T-helper 22 cell (primary cell): Measurements from ENCODE around the gene MAML3.

ENCODE experiments used
- DNase-seq: peaks from one replicate; pipeline ENCODE4 v3.0.0-alpha.2; 2020; ENCODE audit warnings: low read depth

The MAML3 gene

DNA sequence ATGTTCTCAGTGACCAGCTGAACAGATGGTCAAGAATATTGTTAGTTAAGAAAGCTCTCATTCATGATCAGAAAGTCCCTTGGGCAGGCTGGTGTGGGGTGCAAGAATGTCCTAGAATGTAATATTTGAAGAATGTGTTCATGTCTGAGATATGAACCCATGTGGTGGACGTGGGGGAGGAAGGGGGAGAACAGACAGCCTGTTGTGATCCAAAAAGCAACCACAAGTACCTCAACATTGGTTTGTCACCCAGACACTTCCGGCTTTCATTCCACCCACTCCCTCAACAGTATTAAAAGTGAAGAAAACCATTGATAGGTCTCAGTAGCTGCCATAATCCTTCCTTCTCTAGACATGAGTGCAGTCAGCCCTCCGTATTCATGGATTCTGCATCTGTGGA lies 82.2 kb downstream of the MAML3 start:
- peak; percentile 37 for DNase-seq

DNA sequence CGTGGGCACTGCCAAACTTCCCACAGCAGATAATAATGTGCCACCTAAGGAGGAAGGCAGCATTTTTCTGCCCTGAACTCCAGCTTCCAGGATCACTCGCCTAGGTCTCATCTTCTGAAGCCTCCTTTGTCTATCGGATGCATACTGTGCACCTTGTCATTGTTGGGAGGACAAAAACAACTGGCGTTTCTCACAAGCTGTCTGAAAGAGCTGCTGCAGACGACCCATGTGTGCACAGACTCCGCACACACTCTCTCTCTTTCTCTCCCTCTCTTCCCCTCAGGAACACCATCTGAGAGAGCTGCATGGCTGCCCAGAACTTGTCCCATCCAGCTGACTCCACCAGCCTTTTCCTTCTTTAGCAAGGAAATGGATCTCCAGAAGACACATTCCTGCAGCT lies 83.0 kb downstream of the MAML3 start:
- DNase-seq: no peak

DNA sequence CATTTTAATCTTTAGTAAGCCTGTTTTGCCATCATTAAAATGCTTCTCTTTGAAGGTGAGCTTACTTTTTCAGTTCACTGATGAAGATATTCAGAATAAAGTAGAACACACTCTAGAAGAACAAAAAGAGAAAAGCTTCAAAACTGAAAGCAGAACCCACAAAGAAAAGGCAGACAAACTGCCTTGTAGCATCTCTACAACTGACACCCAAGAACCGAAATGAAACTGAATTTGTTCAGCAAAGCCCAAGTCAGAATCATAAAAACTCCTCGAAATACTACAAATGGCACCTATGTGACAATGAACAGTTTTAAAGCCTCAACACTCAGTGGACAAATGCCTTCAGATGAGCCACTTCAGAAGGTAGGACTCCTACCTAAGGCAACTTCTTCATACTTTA lies 83.6 kb downstream of the MAML3 start:
- DNase-seq: no peak

DNA sequence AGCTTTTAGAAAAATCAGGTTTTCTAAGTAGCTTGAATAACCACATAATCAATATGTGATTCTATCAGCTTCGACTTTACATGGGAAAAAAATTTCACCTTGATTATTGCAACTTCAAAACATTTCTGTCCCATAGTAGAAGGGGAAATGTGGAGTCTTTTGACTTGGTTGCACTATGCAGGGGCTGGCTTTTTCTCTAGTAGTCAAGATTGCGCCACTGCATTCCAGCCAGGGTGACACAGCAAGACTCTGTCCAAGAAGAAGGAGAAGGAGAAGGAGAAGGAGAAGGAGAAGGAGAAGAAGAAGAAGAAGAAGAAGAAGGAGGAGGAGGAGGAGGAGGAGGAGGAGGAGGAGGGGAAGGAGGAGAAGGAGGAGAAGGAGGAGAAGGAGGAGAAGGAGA lies 84.9 kb downstream of the MAML3 start:
- no peak for DNase-seq

DNA sequence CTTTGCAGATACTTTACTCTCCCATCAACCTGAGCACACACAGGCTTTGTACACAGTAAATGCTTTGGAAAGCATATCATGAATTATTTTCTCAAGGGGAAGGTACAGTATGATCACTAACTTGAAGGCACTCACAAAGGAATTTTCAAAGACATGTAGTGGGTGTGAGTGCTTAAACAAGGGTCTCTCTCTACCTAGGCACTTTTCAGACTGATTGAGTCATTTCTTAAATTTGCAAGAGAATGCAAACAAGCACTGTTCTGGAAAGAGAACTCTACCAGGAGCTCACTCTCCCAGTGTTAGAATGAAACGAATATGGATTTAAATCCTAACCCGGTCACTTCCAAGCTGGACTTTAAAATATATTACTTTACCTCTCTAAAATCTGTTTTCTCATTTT lies 85.7 kb downstream of the MAML3 start:
- DNase-seq: no peak

DNA sequence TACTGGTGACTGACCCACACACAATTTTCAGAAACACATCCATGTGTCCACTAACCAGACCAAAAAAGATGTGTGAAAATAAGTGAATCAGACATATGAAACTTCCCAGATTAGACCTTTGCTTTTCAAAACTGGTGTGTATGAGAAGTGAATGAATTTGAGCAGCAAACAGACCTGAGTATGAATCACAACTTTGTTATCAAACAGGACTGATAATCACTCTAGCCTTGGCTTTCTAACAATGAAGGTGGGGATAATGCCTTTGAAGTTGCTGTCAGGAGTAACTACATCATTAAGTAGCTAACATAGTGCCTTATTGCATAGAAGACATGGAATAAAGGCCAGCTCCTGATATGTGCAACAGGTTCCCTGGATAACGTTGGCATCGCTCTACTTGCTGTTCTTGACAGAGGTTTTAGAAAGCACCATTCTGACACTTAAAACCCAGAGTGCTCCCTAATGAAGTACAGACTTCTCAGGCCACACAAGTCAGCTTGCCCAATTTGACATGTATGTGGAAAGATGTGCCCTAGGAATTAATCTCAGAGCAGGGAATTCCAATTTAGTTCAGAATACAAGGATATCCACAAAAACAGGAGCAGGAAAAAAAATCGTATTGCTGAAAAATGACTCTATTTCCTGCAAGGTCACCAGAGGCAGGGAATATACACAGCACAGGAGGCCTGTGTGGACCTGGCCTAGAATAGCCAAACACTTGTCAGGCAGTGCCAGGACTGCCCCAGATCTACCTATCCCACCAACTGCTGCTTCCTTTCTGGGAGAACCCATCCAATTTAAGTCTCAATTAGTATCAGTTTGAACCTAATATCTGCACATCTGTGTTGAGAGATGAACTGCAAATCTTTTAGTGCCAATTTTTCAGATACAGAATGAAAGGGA lies 87.7 kb downstream of the MAML3 start:
- DNase-seq: no peak

DNA sequence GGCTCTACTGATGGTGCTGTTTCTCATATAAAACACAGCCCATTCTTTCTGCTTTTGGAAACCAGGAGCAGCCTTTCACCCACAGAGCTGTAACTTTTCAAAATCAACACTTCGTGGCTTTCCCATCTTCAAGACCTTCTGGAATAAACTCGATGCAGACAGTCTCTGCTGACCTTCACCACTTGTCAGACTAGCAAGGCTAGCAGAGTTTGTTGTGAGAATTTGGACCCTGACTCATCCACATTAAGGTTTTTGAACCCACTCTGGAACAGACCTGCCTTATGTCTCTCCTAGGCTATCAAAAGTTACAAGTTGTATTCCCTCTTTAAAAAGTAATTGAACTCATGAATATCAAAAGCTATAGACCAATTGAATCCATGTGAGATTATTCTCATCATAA lies 88.6 kb downstream of the MAML3 start:
- DNase-seq: no peak

DNA sequence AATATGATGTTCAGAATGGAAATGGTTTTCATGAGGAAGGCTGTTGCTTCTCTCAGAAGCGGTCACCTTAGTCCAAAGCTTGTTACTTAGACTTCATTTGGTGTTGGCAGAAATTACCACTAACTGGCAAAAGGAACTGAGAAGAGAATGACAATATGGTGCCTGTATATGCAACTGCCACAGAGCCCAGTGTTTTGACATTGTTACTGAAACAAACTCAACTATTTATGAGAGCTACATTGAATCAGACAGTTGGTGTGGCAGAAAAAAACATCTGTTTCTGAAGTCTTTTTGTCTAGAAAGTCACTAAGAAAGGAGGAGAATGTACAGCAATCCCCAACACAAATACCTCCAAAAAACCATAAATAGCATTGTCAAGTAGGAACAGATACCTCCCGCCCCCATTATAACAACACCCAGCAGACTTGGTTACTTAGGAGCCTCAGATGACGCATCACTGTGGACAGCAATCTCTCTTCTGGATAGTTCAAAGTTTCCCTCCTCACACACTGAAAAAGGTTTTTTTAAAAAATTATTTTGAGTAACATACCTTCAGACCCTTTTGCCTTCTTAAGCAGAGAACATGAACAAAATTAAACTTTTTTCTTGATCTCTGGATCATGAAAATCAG lies 92.2 kb downstream of the MAML3 start:
- no peak for DNase-seq

DNA sequence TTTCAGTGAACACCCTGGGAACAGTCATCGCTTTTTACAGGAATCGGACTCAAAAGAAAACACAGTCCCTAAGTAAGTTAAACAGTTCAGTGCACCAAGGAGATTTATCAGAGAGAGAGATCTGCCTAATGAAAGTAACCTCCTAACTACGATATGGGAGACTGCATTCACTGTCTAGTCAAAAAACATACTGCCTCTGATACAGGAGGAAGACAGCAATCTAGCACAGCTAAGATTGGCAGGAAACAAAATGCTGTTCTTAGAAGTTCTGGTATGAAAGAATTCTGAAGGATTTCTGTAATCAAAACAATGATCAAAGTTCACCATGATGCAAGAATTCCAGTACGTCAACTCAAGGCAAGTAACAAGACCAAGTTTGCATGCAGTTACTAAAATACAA lies 92.8 kb downstream of the MAML3 start:
- DNase-seq: no peak

DNA sequence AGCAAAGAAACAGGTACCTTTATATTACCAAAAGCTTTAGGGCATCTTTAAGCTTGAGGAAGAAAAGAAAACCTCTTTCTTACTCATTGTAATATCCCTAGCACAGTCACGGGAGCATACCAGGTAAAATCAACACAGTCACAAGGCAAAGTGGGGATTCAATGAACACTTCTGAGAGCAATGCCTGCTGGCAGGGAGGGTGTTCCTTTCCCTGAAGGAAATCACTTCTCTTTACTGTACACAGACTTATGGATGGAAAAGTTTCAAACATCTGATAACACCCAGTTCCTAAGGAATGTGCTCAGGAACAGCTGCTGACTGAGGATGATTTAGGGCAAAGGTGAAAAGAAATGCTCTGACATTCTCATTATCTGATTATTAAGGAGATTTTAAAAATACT lies 94.8 kb downstream of the MAML3 start:
- DNase-seq: no peak

DNA sequence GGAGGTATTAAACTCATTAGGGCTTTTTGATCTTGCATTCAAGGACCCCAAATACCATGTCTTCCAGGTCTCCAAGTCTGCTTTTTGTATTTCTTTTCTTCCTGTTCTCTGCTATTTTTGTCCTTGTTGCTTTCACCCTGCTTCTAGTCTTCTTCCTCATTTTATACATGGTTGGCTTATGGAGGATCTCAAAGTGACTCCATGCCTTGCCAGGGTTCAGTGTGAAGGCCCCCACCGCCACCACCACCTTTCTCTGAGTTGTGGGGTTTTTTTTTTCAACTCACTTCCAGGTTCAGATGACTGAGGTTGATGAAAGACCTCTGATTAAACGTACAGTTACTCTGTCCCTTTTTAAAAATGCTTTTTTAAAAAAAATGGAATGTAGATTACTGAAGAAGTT lies 96.3 kb downstream of the MAML3 start:
- no peak for DNase-seq

DNA sequence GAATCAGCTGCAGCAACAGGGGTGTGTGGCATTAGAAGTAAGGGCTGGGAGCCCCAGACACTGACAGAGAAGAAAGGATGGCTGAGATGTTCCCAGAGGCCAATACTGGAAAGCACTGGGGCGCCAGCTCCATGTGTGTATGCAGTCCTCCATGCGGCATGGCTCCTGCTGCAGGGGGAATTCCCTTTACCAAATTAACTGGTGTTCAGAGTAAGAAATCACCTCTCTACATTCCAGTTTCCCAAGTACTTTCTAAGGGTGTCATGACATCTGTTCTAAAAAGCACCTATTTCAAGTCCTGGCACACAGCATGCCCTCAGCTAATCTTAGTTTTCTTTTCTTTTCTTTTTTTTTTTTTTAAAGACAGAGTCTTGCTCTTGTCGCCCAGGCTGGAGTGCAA lies 98.0 kb downstream of the MAML3 start:
- DNase-seq: no peak

DNA sequence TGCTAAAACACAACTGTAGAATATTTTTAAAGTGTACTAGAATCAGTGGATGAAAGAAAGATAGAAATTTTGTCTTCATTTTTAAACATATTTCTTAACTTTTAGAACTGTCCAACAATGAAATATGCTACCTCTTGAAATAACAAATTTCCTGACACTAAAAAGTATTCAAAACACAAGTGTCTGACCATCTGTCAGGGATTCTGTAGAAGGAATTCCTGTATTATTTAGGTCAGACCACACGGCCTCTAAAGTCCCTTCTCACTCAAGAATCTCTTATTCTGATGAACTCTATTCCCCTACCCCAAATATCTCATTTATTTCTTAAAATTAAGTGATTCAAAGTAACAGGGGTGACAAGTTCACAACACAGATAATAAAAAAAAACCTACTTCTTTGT lies 99.1 kb downstream of the MAML3 start:
- no peak for DNase-seq

DNA sequence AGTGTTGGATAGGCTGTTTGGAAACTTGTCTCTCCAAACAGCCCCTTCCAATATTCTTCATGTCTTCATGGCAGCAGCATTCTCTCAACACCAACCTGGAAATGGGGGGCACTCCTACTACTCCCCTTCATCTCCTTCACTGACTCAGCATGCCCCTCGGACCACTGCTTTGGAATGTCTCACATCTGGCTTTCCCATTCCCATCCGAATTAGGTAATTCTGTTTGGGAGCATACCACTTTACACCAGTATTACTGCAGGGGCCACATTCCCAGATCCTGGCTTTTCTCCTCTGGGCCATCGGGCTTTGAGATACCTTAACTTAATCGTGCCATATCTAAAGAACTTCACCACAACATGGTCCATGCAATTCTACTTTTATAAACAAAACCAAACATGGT lies 100.8 kb downstream of the MAML3 start:
- DNase-seq: no peak

DNA sequence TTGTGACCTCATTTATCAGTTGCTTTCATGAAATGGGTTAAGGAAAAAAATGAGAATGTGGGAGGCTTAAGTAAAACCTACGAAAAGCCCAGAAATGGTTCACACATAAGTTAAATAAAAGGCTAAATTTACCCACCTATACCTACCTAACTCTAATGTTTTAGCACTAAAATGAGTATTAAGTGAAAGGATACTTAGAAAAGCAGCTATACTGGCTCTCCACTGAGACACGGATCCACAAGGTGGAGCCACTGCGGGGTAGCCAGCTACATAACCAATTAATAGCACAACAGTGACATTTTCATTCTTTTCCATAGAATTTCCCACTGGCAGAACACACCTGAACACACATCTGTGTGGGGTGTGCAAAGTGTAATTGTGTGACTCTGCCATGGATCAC lies 101.9 kb downstream of the MAML3 start:
- no peak for DNase-seq

DNA sequence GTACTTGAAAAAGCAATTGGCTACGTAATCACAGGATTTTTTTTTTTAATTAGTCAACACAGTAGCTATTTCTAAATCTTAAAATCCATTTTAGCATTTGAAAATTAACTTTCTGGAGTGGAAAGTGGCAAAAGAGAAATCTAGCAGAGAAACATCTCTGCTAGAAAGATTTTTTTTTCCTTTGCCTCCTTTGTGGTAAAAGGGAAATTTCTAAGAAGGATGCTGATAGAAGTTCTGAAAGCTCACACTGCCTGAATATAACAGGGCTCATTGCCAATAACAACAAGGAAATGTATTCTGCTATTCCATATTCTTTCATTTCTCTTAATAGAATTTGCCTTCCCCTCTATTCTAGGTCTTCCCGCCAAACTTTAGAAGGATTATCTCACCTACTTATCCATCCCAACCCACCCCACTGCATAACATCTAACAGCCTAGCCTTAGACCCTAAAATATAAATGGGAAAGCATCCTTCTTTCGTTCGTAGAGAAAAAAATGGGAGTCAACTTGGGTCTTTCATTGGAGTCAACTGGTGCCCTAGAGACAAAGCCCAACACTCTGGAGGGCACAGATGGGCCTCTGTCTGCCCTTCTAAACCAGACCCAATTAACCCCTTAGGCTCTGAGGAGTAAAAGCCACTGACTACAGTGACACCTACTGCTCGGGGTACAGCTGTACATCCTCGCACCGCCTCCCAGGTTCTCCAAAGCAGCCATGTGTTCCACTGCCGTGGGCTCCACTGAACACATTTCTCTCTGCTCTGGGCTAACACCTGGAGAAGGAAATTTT lies 103.9 kb downstream of the MAML3 start:
- DNase-seq: no peak

DNA sequence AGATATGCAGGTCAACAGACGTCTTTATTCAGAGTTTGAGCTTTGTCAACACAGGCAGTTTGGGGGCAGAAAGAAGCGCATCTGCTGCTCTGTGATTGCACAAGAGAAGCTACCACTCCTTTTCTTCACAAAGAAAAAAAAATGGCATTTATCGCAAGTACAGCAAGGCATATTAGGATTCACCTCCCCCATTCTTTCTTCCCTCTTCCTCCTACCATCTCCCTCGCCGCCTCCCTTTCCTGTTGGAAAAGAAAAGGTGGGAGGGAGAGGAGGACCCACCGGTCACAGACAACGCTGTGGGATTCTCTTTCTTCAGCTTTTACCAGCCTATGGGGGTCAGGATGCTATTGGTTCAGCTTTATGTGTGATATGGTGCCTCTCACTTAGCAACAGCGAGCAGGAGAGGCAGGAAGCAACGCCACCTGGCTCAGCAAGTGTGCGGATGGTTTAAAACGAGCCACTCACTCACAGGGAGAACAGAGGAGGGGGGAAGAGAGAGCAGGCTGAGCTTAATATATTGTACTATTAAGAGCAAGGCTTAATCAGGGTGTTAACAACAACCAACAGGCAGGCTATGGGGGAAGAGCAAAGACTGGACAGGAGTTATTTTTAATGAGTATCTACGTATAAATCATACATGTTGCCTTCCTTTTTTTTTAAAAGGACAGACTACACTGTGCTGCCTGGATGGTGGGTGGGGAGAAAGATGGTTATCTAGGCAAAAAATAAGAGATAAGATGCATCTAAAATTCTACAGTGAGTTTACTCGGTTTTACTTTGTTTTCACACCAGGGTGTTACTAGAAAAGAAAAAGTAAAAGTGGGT lies 104.7 kb downstream of the MAML3 start:
- no peak for DNase-seq

DNA sequence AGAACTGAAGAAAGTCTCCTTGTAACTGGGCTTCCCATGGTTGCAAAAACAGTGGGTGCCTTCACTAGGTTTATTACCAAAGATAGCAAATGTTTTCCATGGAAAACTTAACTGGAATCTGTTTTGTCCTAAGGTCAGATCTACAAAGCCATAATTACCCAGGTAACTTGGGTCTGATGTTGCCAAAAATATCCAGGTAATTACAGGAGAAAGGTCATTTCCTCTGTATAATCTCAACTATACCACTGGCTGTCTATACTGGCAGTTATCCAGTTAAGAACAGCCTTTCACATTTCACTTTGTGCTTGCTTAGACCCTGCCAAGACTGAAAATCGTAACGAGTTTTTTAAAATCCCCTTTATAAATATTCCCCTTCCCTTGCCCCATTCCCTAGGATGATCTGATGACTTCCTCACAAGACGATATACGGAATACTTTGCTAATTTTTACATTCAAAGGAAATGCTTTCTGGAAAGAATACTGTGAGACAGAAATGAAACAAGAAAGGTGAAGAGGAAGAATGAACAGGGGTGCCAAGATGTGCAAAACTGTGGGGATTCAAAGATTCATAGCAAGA lies 105.5 kb downstream of the MAML3 start:
- DNase-seq: no peak

DNA sequence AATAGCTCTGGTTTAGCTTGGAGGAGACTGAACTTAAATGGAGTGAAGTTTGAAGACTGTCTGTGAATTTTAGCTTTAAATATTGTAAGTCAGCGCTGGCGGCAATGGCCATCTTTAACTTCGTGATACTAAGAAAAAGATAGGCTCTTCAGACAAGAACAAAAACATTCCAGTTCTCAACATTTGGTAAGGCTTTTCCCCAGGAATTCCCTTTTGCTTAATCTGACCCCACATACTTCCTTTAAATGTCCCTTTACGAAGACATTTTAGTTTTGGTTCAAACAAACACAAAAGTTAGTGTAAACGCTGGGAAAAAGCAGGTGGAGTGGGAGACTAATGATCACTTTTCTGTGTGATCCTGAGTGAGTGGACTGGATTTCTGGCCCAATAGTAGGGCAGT lies 106.2 kb downstream of the MAML3 start:
- no peak for DNase-seq

DNA sequence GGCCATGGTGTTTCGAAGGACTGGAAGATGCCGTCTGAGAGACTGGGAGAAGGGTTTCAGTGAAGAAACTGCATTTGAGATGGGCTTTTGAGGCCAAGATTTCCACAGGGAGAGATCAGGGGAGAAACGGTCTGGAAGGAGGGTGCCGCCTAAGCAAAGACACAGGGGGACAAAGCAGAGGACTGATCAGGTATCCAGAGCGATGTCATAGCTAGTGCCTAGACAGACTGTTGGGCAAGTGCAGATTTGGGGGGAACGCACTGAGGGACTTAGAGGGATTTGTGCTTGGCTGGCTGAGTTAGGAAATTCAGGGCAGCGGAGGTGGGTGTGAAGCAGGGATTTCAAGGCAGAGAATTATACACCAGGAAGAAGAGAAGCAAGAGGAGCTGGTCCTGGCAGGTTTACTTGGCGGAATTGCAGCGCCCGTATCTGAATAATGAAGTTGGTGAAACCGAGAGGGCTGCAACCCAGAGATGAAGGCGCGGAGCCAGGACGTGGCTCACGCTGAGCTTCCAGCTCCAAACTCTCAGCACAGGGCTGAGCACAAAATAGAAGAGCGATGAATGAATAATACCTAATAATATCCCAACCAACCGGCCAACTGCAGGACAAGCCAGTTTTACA lies 106.9 kb downstream of the MAML3 start:
- DNase-seq: no peak

DNA sequence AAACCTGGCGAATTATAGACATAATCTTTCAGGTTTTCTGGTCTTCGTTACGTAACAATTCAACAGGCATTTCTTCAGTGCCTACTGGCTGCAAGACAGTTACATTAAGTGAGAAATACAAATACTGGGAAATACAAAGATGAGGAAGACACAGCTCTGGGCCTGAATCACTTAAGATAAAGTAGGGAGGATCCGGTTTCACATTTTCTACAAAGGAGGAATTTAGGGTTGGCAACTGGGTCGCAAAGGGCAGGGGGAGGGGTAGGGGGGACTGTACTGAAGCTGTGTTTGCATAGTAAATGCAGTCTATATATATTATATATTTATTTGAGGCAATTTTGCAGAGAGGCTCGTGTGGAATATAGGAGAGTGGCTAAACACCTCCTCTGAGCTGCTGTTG lies 107.4 kb downstream of the MAML3 start:
- no peak for DNase-seq
